WTC11 (cell line): Measurements from ENCODE around the gene DCAF6.

Source experiments
- TEAD4 ChIP-seq: sonication (generic); formaldehyde crosslinking; IDR thresholded peaks from 2 replicates; pipeline ENCODE4 v1.8.0; 2022; ENCODE audit warnings: mild to moderate bottlenecking, missing genetic modification reagents
- TF ChIP-seq, protein P1 (sequence below): fragments of 200-600 bp; IDR thresholded peaks from 2 replicates; pipeline ENCODE4 v1.8.0; 2022; ENCODE audit warnings: antibody characterized with exemption

DNA sequence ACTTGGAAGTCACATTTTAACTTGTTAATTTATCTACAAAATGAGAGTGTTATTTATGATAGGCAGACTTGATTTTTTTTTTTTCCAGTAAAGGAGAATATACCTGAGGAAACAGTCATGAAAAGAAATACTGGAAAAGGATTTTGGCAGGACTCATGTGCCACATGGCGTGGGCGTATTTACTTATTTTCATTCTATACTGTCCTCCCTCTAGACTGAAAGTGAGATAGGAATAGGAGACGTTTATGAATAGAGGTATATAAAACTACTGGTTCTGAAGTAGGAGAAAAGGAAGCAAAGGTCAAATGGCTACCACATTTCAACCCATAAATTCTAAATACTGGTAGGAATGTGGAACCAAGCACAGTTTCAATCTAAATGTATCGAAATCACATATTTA, 95.1 kb downstream of the DCAF6 start:
- TF ChIP-seq, protein P1, sequence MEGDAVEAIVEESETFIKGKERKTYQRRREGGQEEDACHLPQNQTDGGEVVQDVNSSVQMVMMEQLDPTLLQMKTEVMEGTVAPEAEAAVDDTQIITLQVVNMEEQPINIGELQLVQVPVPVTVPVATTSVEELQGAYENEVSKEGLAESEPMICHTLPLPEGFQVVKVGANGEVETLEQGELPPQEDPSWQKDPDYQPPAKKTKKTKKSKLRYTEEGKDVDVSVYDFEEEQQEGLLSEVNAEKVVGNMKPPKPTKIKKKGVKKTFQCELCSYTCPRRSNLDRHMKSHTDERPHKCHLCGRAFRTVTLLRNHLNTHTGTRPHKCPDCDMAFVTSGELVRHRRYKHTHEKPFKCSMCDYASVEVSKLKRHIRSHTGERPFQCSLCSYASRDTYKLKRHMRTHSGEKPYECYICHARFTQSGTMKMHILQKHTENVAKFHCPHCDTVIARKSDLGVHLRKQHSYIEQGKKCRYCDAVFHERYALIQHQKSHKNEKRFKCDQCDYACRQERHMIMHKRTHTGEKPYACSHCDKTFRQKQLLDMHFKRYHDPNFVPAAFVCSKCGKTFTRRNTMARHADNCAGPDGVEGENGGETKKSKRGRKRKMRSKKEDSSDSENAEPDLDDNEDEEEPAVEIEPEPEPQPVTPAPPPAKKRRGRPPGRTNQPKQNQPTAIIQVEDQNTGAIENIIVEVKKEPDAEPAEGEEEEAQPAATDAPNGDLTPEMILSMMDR: no peak
- TF ChIP-seq TEAD4 (CRISPR knock-in tag): no peak
